ENCODE measurements around the gene KCNK7.

- TF ChIP-seq CTCF (IDR thresholded peaks at IDR 0.05; ENCODE audit: poor library complexity) (no peak), EZH2 (IDR thresholded peaks at IDR 0.05; ENCODE audit: borderline replicate concordance) (no peak)
Observed at GRCh38 chr11:65579291-65579690, 16.3 kb downstream of the KCNK7 start.

Measured in hepatocyte (in vitro differentiated cells).